ENCODE measurements around the gene PIGZ.

PIGZ gene

GRCh38 chr3:196996454-196997265 lies 28.0 kb upstream of the PIGZ start:
- in situ Hi-C loops (cut with MboI; ENCODE audit: low sequenced_read_pairs), result no loop called here
- H3K9me3 ChIP-seq, result no peaks in the 10 kb centered on the region
- DNase-seq (ENCODE audit: low spot score in 2 of 2), result peak in 1 of 2 experiments; percentile 4
- no peaks in the 10 kb centered on the region for H3K36me3 ChIP-seq (replicated peaks)
- H3K4me3 ChIP-seq, result no peak overlapping the region
- H3K27me3 ChIP-seq (ENCODE audit: low read depth), result no peaks in the 10 kb centered on the region
- H3K4me1 ChIP-seq, result no peaks in the 10 kb centered on the region

DNA sequence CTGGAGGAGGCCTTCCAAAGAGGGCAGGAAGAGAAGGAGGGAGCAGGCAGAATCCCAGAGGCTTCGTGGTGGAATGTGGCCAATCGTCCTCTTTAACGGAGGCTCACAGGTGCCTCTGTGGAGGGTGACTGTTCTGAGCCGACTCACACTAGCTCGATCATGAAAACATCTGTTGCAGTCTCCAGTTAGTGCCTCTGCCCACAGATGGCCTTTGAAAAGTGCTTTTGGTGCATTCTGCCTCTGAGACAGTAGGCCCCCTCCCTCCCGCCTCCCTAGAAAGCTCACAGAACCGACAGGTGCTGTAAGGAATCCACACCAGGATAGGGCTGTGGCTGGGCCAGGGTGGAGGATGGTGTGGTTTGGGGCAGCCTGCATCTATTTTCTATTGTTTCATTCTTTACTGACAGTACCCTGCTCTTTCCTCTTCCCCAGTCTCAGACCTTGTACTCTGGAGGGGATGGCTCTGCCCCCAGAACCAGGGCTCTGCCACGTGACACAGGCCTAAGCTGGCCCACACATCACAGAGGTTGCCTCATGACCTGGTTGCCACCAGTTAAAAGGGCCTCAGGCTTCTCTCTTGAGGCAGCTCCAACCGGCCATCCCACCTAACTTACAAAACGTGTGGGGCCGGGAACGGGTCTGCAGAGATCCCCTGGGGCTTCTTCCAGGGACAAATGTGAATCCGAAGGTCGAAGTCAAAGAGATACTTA lies 27.2 kb upstream of the PIGZ start:
- no peaks in the 10 kb centered on the region for H3K27me3 ChIP-seq (ENCODE audit: low read depth)
- no peak overlapping the region for H3K4me3 ChIP-seq
- DNase-seq (ENCODE audit: low spot score in 2 of 2), result peak in 1 of 2 experiments; percentile 6
- H3K9me3 ChIP-seq, result no peaks in the 10 kb centered on the region
- in situ Hi-C loops (cut with MboI; ENCODE audit: low sequenced_read_pairs), result no loop called here
- H3K4me1 ChIP-seq, result no peaks in the 10 kb centered on the region
- H3K36me3 ChIP-seq (replicated peaks), result no peaks in the 10 kb centered on the region

DNA sequence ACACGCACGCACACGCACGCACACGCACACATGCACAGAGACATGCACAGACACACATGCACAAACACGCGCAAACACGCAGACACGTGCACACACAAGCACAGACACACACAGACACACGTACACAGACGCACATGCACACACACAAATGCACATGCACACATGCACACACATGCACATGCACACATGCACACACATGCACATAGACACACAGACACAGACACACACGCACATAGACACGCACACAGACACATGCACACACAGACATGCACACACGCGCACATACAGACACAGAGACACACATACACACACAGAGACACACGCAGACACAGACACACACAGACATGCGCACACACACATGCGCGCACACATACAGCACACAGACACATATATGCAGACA lies 26.4 kb upstream of the PIGZ start:
- H3K9me3 ChIP-seq, result no peaks in the 10 kb centered on the region
- in situ Hi-C loops (cut with MboI; ENCODE audit: low sequenced_read_pairs), result no loop called here
- H3K27me3 ChIP-seq (ENCODE audit: low read depth), result no peaks in the 10 kb centered on the region
- H3K4me1 ChIP-seq, result no peaks in the 10 kb centered on the region
- H3K36me3 ChIP-seq (replicated peaks), result no peaks in the 10 kb centered on the region
- H3K4me3 ChIP-seq, result no peak overlapping the region
- DNase-seq (ENCODE audit: low spot score in 2 of 2), result peak in 1 of 2 experiments; percentile 2

- in situ Hi-C loops (cut with MboI; ENCODE audit: low sequenced_read_pairs), result no loop called here
- no peaks in the 10 kb centered on the region for H3K36me3 ChIP-seq (replicated peaks)
- peak in 1 of 2 experiments; percentile 3 for DNase-seq (ENCODE audit: low spot score in 2 of 2)
- no peaks in the 10 kb centered on the region for H3K9me3 ChIP-seq
- H3K4me1 ChIP-seq, result no peaks in the 10 kb centered on the region
- no peaks in the 10 kb centered on the region for H3K27me3 ChIP-seq (ENCODE audit: low read depth)
- H3K4me3 ChIP-seq, result no peak overlapping the region
These were observed 25.4 kb upstream of the PIGZ start for GRCh38 chr3:196994056-196994455.

GRCh38 chr3:196992461-196993065 lies 23.9 kb upstream of the PIGZ start:
- Histone ChIP-seq H3K4me1 (no peaks in the 10 kb centered on the region), H3K4me3 (no peak overlapping the region), H3K9me3 (no peaks in the 10 kb centered on the region), H3K27me3 (ENCODE audit: low read depth) (no peaks in the 10 kb centered on the region), H3K36me3 (replicated peaks) (no peaks in the 10 kb centered on the region)
- DNase-seq (ENCODE audit: low spot score in 2 of 2), result peak in 1 of 2 experiments; percentile 4
- in situ Hi-C loops (cut with MboI; ENCODE audit: low sequenced_read_pairs), result no loop called here

DNA sequence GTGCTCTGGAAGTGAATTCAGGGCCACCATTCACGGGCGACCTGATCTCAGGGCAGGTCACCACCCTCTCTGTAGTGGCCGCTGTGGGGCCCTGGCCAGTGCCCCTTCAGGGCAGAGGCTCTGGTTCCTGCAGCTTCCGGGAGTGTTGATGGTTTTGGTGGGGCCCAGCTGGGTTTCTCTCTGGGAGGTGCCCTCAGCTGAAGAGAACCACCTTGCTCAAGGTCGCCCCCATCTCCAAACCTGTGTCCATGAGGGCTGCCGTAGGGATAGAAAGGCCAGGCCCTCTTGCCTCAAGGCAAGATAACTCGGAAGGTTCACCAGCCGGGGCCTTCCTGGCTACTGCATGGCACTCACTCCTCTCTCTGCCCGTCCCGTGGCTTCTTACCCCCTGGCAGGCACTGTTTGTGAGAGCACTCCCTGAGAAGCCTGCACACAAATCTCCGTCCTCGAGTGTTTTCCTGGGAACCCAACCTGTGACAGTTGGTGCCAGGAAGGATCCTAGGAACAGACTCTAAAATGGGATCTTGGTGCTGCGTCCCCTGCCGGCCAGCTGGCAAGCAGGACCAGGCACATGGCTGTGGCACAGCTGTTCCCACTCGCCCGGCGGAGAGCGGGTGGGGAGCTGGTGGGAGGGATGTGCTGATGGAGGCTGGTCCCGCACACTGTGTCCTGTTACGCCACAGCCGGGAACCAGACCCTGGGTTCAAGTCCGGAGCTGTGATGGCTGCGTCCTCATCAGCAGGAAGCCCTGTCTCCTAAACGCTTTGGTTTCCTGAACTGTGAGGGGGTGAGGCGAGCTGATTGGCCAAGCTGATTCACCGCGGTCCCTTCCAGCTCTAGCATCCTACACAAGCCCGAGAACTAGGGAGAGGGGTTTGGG lies 23.2 kb upstream of the PIGZ start:
- Histone ChIP-seq H3K4me3 (no peak overlapping the region), H3K4me1 (no peaks in the 10 kb centered on the region), H3K27me3 (ENCODE audit: low read depth) (no peaks in the 10 kb centered on the region), H3K9me3 (no peaks in the 10 kb centered on the region), H3K36me3 (replicated peaks) (no peaks in the 10 kb centered on the region)
- in situ Hi-C loops (cut with MboI; ENCODE audit: low sequenced_read_pairs), result no loop called here
- DNase-seq (ENCODE audit: low spot score in 2 of 2), result peak in 1 of 2 experiments; percentile 5

DNA sequence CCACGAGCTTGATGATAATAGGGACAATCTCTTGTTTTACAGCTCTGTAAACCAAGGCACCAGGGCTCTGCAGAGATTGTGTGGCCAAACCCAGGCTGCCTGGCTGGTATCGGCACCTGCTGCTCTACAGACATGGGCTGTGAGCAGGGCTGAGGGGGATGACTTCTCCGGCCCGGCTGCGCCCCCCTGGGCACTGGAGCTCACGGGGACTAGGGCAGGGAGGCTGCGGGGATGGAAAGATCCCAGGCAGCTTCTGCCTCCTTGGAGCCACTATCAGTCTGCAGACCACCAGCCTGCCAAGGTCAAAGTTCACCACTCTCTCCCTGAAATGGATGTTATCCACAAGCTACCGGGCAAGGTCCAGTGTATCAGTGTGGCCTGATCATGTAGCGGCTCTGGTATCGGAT lies 22.0 kb upstream of the PIGZ start:
- peak in 1 of 2 experiments; percentile 5 for DNase-seq (ENCODE audit: low spot score in 2 of 2)
- in situ Hi-C loops (cut with MboI; ENCODE audit: low sequenced_read_pairs), result no loop called here
- no peak overlapping the region for H3K4me3 ChIP-seq

DNA sequence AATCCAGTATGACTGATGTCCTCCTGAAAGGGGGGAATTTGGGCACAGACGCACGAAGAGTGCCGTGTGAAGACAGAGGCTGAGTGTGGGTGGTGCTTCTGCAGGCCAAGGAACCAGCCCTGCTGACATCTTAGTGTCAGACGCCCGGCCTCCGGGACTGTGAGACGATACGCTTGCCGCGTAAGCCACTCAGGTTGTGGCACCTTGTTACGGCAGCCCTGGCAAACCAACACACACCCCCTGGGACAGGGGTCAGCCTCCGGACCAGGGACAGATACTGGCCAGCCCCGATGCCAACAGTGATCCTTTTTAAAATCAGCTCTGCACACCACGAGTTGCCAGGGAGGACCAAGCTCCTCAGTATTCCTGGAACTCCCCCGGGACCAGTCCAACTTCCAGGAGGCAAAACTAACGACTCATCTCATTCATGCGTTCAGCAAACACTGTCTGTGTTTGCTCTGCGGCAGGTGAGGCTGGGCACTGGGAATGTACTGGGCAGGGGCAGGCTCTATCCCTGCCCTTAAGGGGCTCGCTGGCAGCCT lies 21.2 kb upstream of the PIGZ start:
- in situ Hi-C loops (cut with MboI; ENCODE audit: low sequenced_read_pairs), result no loop called here
- Histone ChIP-seq H3K4me3 (no peak overlapping the region), H3K27me3 (ENCODE audit: low read depth) (no peaks in the 10 kb centered on the region), H3K9me3 (no peaks in the 10 kb centered on the region), H3K36me3 (replicated peaks) (no peaks in the 10 kb centered on the region), H3K4me1 (no peaks in the 10 kb centered on the region)
- peak in 1 of 2 experiments; percentile 10 for DNase-seq (ENCODE audit: low spot score in 2 of 2)

More for the DNA sequence above, 22.0 kb upstream of the PIGZ start:
- no peaks in the 10 kb centered on the region for H3K27me3 ChIP-seq (ENCODE audit: low read depth)
- no peaks in the 10 kb centered on the region for H3K36me3 ChIP-seq (replicated peaks)
- H3K4me1 ChIP-seq, result no peaks in the 10 kb centered on the region
- H3K9me3 ChIP-seq, result no peaks in the 10 kb centered on the region

DNA sequence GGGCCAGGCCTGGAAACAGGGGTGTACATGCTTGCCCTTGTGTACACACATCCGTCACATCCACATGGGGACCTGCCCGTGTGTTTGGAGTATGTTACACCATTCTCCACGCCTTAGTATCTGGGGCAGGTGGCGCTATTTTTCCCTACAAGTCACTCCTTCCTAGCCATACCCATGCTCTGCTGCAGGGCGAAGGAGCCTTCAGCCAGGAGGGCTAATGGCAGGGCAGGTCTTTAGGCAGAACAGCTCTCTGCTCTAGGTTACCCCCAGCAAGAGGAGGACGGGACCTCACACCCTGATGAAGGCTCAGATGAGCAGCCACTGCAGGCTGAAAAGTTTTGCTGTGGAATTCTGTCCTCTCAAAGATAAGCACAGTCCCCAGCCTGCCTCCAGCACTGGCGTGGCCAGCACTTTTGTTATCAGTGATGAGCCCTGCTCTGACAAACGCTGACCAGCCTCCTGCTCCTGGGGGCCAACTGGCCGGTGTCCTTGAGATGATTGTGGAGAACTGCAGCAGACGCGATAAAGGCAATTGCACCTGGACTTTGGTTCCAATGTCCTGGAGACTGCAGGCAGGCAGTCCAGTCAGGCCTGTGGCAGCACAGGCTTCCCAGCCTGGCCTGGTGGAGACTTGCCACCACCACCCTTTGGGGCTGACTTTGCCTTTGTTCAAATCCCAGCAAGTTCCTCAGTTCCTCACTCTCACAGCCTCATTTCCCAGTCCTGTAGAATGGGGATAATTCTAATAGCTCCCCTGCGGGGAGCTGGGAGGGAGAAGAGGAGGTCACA lies 19.8 kb upstream of the PIGZ start:
- peak in 1 of 2 experiments; percentile 52 for DNase-seq (ENCODE audit: low spot score in 2 of 2)
- H3K4me3 ChIP-seq, result no peak overlapping the region
- H3K4me1 ChIP-seq, result no peaks in the 10 kb centered on the region
- no peaks in the 10 kb centered on the region for H3K9me3 ChIP-seq
- H3K27me3 ChIP-seq (ENCODE audit: low read depth), result no peaks in the 10 kb centered on the region
- H3K36me3 ChIP-seq (replicated peaks), result no peaks in the 10 kb centered on the region
- in situ Hi-C loops (cut with MboI; ENCODE audit: low sequenced_read_pairs), result no loop called here

GRCh38 chr3:196987022-196987421 lies 18.4 kb upstream of the PIGZ start:
- H3K9me3 ChIP-seq, result no peaks in the 10 kb centered on the region
- DNase-seq (ENCODE audit: low spot score in 2 of 2), result peak in 1 of 2 experiments; percentile 4
- in situ Hi-C loops (cut with MboI; ENCODE audit: low sequenced_read_pairs), result no loop called here
- H3K4me1 ChIP-seq, result no peaks in the 10 kb centered on the region
- no peaks in the 10 kb centered on the region for H3K36me3 ChIP-seq (replicated peaks)
- H3K27me3 ChIP-seq (ENCODE audit: low read depth), result no peaks in the 10 kb centered on the region
- no peak overlapping the region for H3K4me3 ChIP-seq

DNA sequence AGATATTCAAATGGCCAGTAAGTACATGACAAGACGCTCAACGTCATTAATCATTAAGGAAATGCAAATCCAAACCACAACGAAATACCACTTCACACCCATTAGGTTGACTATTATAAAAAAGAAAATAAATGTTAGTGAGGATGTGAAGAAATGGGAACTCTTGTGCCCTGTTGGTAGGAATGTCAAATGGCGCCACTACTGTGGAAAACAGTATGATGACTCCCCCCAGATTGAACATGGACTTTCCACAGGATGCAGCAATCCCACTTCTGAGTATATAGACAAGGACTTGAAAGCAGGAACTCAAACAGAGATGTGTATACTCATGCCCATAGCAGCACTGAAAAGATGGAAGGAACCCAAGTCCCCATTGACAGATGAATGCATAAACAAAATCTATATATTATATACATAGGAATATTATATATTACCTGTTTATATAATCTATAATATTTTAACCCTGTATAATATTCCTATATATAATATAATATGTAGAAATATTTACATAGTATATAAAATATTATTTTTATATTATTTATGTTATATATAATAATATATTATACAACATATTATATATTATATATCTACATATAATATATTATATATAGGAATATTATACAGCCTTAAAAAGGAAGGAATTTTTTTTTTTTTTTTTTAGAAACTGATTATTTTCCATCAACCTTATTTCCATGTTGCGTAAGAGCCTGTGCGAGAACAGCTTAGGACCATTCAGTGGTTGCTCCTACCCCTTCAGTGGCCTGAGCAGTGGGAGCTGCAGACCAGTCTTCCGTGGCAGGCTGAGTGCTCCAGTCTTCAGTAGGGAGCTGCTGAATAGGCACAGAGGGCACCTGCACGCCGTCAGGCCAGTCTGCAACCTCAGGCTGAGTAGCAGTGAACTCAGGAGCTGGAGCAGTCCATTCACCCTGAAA lies 17.6 kb upstream of the PIGZ start:
- Histone ChIP-seq H3K27me3 (ENCODE audit: low read depth) (no peaks in the 10 kb centered on the region), H3K4me1 (no peaks in the 10 kb centered on the region), H3K4me3 (no peak overlapping the region), H3K36me3 (replicated peaks) (no peaks in the 10 kb centered on the region), H3K9me3 (no peaks in the 10 kb centered on the region)
- in situ Hi-C loops (cut with MboI; ENCODE audit: low sequenced_read_pairs), result no loop called here
- no peak for DNase-seq (ENCODE audit: low spot score in 2 of 2)

GRCh38 chr3:196985298-196985697 lies 16.7 kb upstream of the PIGZ start:
- Histone ChIP-seq H3K9me3 (no peaks in the 10 kb centered on the region), H3K4me3 (no peak overlapping the region), H3K27me3 (ENCODE audit: low read depth) (no peaks in the 10 kb centered on the region), H3K4me1 (no peaks in the 10 kb centered on the region), H3K36me3 (replicated peaks) (no peaks in the 10 kb centered on the region)
- no peak for DNase-seq (ENCODE audit: low spot score in 2 of 2)
- in situ Hi-C loops (cut with MboI; ENCODE audit: low sequenced_read_pairs), result no loop called here
